Measurements from ENCODE around the gene CDYL.

DNA sequence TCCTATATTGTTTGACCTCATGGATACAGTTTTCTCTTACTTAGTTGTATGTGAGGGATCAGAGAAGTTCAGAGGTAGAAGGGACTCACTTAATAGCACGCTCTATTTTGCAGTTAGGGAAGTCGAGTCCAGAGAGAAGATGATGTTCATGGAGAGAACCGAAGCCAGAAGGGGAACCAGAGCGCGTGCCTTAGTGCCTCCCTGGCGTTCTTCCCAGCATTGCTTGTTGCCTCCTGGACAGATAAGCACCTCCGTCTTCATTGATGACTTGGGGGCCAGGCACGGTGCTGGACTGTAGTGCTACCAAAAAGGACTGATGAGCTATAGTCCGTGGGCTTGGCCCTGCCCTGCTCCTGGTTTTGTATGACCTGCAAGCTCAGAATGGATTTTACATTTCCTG, 117.8 kb downstream of the CDYL start:
- TF ChIP-seq, protein P1, sequence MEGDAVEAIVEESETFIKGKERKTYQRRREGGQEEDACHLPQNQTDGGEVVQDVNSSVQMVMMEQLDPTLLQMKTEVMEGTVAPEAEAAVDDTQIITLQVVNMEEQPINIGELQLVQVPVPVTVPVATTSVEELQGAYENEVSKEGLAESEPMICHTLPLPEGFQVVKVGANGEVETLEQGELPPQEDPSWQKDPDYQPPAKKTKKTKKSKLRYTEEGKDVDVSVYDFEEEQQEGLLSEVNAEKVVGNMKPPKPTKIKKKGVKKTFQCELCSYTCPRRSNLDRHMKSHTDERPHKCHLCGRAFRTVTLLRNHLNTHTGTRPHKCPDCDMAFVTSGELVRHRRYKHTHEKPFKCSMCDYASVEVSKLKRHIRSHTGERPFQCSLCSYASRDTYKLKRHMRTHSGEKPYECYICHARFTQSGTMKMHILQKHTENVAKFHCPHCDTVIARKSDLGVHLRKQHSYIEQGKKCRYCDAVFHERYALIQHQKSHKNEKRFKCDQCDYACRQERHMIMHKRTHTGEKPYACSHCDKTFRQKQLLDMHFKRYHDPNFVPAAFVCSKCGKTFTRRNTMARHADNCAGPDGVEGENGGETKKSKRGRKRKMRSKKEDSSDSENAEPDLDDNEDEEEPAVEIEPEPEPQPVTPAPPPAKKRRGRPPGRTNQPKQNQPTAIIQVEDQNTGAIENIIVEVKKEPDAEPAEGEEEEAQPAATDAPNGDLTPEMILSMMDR (IDR thresholded peaks at IDR 0.05) = no peak
- no peak for TF ChIP-seq POLR2A (IDR thresholded peaks at IDR 0.05)

All from heart left ventricle (tissue), 13 donors.